ENCODE results near the gene TMEM88.

Gene TMEM88

GRCh38 chr17:7843536-7844291 lies 11.2 kb upstream of the TMEM88 start:
- peak; percentile 76 for DNase-seq (ENCODE audit: low spot score)

GRCh38 chr17:7844292-7845154 lies 10.3 kb upstream of the TMEM88 start:
- DNase-seq (ENCODE audit: low spot score): peak; percentile 95

- DNase-seq (ENCODE audit: low spot score): no peak
These were observed 9.4 kb upstream of the TMEM88 start for GRCh38 chr17:7845359-7846062.

GRCh38 chr17:7846063-7846735 lies 8.7 kb upstream of the TMEM88 start:
- no peak for DNase-seq (ENCODE audit: low spot score)

- DNase-seq (ENCODE audit: low spot score): no peak
These were observed 7.9 kb upstream of the TMEM88 start for GRCh38 chr17:7846765-7847661.

- DNase-seq (ENCODE audit: low spot score): no peak
These were observed 6.7 kb upstream of the TMEM88 start for GRCh38 chr17:7848131-7848579.

- no peak for DNase-seq (ENCODE audit: low spot score)
These were observed 6.1 kb upstream of the TMEM88 start for GRCh38 chr17:7848739-7849129.

GRCh38 chr17:7849130-7849750 lies 5.6 kb upstream of the TMEM88 start:
- no peak for DNase-seq (ENCODE audit: low spot score)

GRCh38 chr17:7849751-7850504 lies 4.9 kb upstream of the TMEM88 start:
- no peak for DNase-seq (ENCODE audit: low spot score)

GRCh38 chr17:7850701-7851437 lies 4.0 kb upstream of the TMEM88 start:
- DNase-seq (ENCODE audit: low spot score): no peak

GRCh38 chr17:7851438-7852261 lies 3.2 kb upstream of the TMEM88 start:
- DNase-seq (ENCODE audit: low spot score): peak; percentile 96

GRCh38 chr17:7852262-7852670 lies 2.6 kb upstream of the TMEM88 start:
- DNase-seq (ENCODE audit: low spot score): no peak

GRCh38 chr17:7852919-7853690 lies 1.8 kb upstream of the TMEM88 start:
- no peak for DNase-seq (ENCODE audit: low spot score)

- no peak for DNase-seq (ENCODE audit: low spot score)
These were observed 1.2 kb upstream of the TMEM88 start for GRCh38 chr17:7853691-7854038.

- DNase-seq (ENCODE audit: low spot score): no peak
These were observed 638 bp upstream of the TMEM88 start for GRCh38 chr17:7854078-7854777.

GRCh38 chr17:7855660-7856010 lies 769 bp downstream of the TMEM88 start:
- no peak for DNase-seq (ENCODE audit: low spot score)

Measured in hematopoietic multipotent progenitor cell treated with erythropoietin and hydrocortisone succinate and interleukin-3 and kit ligand, for 17 days (in vitro differentiated cells).